HG03469 (cell line): ENCODE measurements around the gene RSRC1.
"Not testable (repeated sequence)": the region's sequence is repeated elsewhere in the genome, so short reads cannot be mapped to it uniquely, and the experiment has no call there.

ENCODE experiments used
- ATAC-seq: cut with Tn5 transposase; IDR thresholded peaks from one replicate; pipeline ENCODE4 v1.9.1; 2021; ENCODE audit warnings: mild to moderate bottlenecking, moderate library complexity, moderate number of reproducible peaks; ENCODE audit not compliant: unreplicated experiment

The RSRC1 gene

GRCh38 chr3:158122721-158123120 lies 12.8 kb downstream of the RSRC1 start:
- ATAC-seq: not testable (repeated sequence)

DNA sequence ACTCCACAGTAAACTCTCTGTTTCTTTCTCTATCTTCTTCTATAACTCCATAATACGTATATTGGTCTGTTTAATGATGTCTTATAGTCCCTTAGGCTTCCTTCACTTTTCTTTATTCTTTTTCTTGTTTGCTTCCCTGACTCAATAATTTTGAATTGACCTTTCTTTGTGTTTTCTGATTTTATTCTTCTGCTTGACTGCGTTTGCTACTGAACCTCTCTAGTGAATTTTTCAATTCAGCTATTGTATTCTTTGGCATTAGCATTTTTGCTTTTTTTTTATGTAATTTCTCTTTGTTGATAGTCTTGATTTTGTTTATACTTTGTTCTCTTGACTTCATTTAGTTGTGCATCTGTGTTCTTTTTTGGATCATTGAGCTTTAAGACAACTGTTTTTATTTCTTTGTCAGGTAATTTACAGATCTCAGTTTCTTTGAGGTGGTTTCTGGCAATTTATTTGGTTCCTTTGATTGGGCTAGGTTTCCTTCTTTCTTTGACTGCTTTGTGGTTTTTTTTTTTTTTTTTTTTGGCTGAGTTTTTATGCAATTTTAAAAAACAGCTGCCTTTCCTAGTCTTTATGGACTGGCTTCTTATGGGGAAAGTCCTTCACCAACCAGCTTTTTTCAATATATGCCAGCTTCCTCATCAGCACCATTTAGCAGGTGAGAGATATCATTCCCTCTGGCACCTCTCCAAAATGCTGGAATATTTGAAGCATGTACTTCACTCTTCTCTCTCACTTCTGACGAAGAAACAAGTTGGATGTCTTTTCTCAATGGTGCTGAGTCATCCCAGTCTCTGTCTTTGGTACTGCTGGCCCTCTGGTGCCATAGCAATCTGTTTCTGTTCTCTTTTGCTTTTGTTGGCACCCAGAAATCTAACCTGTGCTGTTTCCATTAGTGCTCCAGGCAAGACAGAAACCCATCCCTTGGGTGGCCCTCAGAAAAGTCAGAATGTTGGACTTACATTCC lies 17.6 kb downstream of the RSRC1 start:
- ATAC-seq: no peak

DNA sequence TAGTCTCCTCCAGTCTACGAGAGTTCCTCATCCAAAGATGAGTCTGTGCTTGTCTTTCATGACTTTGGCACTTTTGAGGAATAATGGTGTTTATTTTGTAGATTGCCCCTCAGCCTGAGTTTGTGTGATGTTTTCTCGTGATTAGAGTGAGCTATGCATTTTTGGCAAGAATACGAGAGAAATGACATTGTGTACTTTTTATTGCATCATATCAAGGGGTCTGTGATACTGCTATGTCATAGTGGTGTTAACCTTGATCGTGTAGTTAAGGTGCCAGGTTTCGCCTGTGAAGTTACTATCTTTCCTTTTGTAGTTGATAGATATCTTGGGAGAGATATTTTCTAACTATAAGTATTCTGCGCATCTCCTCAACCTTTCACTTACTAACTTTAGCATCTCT lies 18.9 kb downstream of the RSRC1 start:
- no peak for ATAC-seq

- ATAC-seq: no peak
Observed at GRCh38 chr3:158134363-158134762, 24.5 kb downstream of the RSRC1 start.

GRCh38 chr3:158140396-158140795 lies 30.5 kb downstream of the RSRC1 start:
- ATAC-seq: no peak

- ATAC-seq: no peak
Observed at GRCh38 chr3:158148218-158148617, 38.3 kb downstream of the RSRC1 start.

DNA sequence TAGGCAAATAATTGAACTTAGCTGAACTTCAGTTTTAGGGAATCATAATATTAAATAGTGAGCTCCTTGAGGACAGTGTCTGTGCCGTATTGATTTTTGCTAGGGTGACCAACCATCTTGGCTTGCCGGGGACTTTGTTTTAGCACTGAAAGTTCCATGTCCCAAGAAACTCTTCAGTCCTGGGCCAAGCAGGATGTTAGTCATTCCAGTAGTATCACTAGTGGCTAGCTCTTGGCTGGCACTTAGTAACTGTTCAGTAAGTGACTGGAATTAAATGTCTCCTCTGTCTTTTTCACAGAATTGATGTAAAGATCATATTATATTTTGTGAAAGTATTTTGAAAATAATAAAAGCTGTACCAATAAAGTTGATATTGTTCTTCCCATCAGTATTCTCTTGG lies 42.3 kb downstream of the RSRC1 start:
- ATAC-seq: peak; percentile 72

DNA sequence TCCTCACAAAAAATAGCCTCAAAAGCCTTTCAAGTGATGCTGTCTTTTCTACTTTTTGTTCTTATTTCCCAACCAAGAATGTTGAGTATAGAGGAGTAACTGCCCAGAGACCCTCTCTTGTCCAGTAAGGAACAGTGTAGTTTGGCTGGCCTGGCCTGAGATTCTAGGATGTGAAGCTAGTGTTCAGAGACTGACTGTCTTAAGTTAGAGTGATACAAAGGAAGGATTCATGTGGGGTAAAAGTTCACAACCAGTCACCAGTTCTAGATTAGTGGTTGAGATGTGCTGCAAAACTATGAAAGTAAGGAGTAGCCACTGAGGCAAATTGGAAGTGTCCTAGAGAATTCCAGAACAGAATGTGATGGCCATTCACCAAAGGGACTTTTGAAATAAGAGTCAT lies 49.1 kb downstream of the RSRC1 start:
- ATAC-seq: no peak

GRCh38 chr3:158159714-158160113 lies 49.8 kb downstream of the RSRC1 start:
- ATAC-seq: no peak

DNA sequence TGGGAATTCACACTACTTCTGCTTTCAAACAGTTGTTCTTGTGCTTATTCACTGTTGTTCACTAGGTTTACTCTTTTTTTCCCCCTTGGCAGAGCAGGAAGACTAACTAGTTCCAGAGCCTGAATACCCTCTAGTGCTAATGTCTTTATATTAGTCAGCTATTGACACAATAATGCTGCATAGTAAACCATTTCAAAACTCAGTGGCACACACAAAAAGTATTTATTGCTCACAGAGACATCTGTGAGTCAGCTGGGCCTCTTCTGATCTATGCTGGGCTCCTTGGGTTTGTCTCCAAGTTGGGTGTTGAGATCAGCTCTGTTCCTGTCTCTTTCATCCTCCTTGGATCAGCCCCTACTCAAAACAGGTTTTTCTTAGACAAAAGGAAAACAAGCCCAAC lies 51.1 kb downstream of the RSRC1 start:
- ATAC-seq: no peak

DNA sequence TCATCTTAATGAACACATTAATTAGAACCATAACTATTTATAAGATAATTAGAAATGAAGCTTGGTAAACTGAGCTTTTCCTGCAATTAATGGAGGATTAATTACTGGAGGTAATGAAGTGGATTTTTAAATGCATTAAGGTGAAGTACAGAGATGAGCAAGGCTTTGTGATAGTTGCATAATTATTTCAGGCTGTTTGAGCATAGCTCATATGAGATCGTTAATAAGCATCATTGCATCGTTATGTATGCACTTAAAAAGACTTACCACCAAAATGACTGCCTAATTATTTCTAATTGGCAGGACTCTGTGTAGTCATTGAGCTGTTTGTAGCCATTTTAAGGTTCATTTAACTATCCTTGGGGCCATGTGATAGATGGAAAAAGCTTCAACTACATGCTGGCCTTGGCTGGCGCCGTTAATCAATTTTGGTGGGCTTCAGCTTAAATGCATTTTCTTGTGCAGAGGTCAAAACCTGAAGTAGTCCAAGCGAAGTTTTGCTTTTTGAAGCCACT lies 55.3 kb downstream of the RSRC1 start:
- no peak for ATAC-seq

DNA sequence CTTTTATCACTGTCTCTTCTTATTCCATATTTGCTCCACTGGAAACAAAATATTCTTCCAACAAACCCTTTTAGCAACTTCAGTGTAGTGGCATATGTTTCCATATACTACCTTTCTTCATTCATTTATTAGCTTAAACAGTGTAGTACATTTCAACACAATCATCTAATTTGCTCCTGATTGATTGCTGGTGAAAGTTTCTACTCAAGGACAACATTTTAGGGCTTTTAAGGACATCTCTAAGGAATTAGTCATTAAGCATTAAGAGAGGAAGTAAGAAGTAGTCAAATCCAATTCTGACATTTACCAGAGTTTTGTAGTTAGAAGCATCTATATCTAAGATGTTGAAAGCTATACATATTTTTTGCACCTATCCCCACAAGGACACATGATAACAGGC lies 55.8 kb downstream of the RSRC1 start:
- no peak for ATAC-seq

DNA sequence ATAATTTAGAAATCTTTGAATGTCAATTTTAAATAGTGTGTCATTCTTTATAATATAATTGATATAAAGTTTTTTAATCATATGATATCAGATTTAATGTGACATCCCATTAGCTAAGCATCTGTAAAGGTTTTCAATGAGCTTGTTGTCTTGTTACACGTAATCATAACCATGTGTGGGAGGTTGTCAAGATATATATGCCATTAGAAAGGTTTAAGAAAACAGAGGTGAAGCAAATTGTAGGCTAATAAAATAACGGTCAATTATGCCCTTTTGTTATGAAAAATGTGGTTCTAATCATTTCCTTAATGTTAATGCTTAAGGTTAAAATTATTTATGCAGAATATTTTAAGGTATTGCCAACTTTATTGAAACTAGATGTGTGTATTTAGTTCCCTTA lies 56.3 kb downstream of the RSRC1 start:
- no peak for ATAC-seq

GRCh38 chr3:158167737-158168557 lies 58.1 kb downstream of the RSRC1 start:
- ATAC-seq: no peak

GRCh38 chr3:158169091-158169491 lies 59.2 kb downstream of the RSRC1 start:
- no peak for ATAC-seq

- no peak for ATAC-seq
Observed at GRCh38 chr3:158181096-158181495, 71.2 kb downstream of the RSRC1 start.

- no peak for ATAC-seq
Observed at GRCh38 chr3:158185711-158186110, 75.8 kb downstream of the RSRC1 start.

DNA sequence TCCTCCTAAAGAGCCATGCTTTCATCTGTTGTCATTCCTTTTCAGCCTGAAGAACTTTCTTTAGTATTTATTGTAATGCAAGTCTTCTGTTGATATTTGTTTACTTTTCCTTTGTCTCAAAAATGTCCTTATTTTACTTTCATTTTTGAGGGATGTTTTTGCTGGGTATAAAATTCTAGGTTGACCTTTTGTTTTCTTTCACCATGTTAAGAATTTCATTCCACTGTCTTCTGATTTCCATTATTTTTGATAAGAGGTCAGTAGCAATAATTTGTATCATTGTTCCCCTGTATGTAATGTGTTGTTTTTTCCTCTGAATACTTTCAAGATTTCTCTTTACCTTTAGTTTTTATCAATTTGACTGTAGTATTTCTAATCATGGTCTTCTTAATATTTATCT lies 91.1 kb downstream of the RSRC1 start:
- ATAC-seq: no peak

GRCh38 chr3:158205324-158205723 lies 95.4 kb downstream of the RSRC1 start:
- ATAC-seq: no peak

GRCh38 chr3:158205994-158206393 lies 96.1 kb downstream of the RSRC1 start:
- ATAC-seq: no peak

GRCh38 chr3:158210067-158210466 lies 100.2 kb downstream of the RSRC1 start:
- ATAC-seq: no peak

DNA sequence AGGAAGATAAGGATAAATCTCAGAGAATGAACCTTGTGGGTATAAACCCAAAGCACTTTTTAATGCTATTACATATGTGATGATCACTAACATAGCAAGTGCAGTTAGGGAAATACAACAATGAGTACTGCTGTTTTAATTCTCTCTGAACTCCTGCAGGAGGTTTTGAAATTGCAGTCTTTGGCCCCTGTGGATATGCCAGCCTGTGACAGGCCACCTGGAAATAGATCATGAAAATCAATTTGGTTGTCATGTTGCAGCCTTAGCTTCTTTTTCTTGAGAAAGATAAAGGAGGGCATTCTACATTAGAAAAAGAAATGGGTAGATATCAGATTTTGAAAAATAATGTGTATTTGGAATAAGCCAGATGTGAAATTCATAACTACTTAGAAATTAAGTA lies 103.6 kb downstream of the RSRC1 start:
- ATAC-seq: no peak
